Measurements from ENCODE around the gene SIRT1.

- TF ChIP-seq CTCF (conservative IDR thresholded peaks at IDR 0.05; ENCODE audit: low read depth, low read length), result no peak
- no peak for TF ChIP-seq EZH2 (IDR thresholded peaks at IDR 0.05; ENCODE audit: low read length, unreplicated experiment)
- TF ChIP-seq EZH2phosphoT487 (IDR thresholded peaks at IDR 0.05; ENCODE audit: borderline replicate concordance, low read length), result no peak
Observed at GRCh38 chr10:67883710-67884312, 645 bp upstream of the SIRT1 start.

All from PC-3 (cell line).